ENCODE data around the gene ZMYND19.
"Not testable (repeated sequence)": the region's sequence is repeated elsewhere in the genome, so short reads cannot be mapped to it uniquely, and the experiment has no call there.

ZMYND19 gene

GRCh38 chr9:137630679-137631078 is 40.4 kb upstream of the ZMYND19 start:
- H3K4me2 ChIP-seq (ENCODE audit: low read depth, low read length, poor library complexity, severe bottlenecking), result peak overlapping the region; percentile 15
- no peak overlapping the region for H3K27ac ChIP-seq (ENCODE audit: low read depth, low read length)
- TF ChIP-seq EZH2phosphoT487 (conservative IDR thresholded peaks at IDR 0.05; ENCODE audit: low read length) (no peak), CTCF (IDR thresholded peaks at IDR 0.05; ENCODE audit: insufficient read depth, low read length, poor library complexity, severe bottlenecking) (no peak)
- no peak overlapping the region for H2AFZ ChIP-seq (ENCODE audit: low read depth, low read length, severe bottlenecking)
- peaks cover 5% of the 10 kb centered on the region; the same call in 1 of the 2 replicates for H3F3A ChIP-seq (ENCODE audit: insufficient read depth)
- H3K9me2 ChIP-seq (replicated peaks; ENCODE audit: insufficient read depth, low read length), result no peaks in the 10 kb centered on the region
- H3K9ac ChIP-seq (ENCODE audit: low read length), result no peak overlapping the region
- no peaks in the 10 kb centered on the region for H3K9me3 ChIP-seq (ENCODE audit: insufficient read depth, low read length)
- no peaks in the 10 kb centered on the region for H4K20me1 ChIP-seq (ENCODE audit: low read depth, low read length)
- H3K27me3 ChIP-seq (ENCODE audit: low read length), result no peaks in the 10 kb centered on the region
- no peak overlapping the region for H3K4me3 ChIP-seq (ENCODE audit: insufficient read depth, low read length, poor library complexity, severe bottlenecking)
- no peaks in the 10 kb centered on the region for H3K36me3 ChIP-seq (ENCODE audit: low read length)
- H3K79me2 ChIP-seq (ENCODE audit: insufficient read depth, low read length), result peaks cover 94% of the 10 kb centered on the region

GRCh38 chr9:137630126-137630525 is 39.8 kb upstream of the ZMYND19 start:
- peak overlapping the region; percentile 15 for H3K4me2 ChIP-seq (ENCODE audit: low read depth, low read length, poor library complexity, severe bottlenecking)
- no peaks in the 10 kb centered on the region for H3K36me3 ChIP-seq (ENCODE audit: low read length)
- H3K9ac ChIP-seq (ENCODE audit: low read length), result no peak overlapping the region
- H3K4me3 ChIP-seq (ENCODE audit: insufficient read depth, low read length, poor library complexity, severe bottlenecking), result no peak overlapping the region
- no peaks in the 10 kb centered on the region for H3K9me2 ChIP-seq (replicated peaks; ENCODE audit: insufficient read depth, low read length)
- H3K27ac ChIP-seq (ENCODE audit: low read depth, low read length), result peak overlapping the region; percentile 28; the same call in 1 of the 2 replicates
- no peaks in the 10 kb centered on the region for H4K20me1 ChIP-seq (ENCODE audit: low read depth, low read length)
- peaks cover 8% of the 10 kb centered on the region; the same call in 1 of the 2 replicates for H3F3A ChIP-seq (ENCODE audit: insufficient read depth)
- H3K9me3 ChIP-seq (ENCODE audit: insufficient read depth, low read length), result no peaks in the 10 kb centered on the region
- TF ChIP-seq EZH2phosphoT487 (conservative IDR thresholded peaks at IDR 0.05; ENCODE audit: low read length) (no peak), CTCF (IDR thresholded peaks at IDR 0.05; ENCODE audit: insufficient read depth, low read length, poor library complexity, severe bottlenecking) (no peak)
- no peaks in the 10 kb centered on the region for H3K27me3 ChIP-seq (ENCODE audit: low read length)
- no peak overlapping the region for H2AFZ ChIP-seq (ENCODE audit: low read depth, low read length, severe bottlenecking)
- H3K79me2 ChIP-seq (ENCODE audit: insufficient read depth, low read length), result peaks cover 97% of the 10 kb centered on the region

- H3K27ac ChIP-seq (ENCODE audit: low read depth, low read length); H2AFZ ChIP-seq (ENCODE audit: low read depth, low read length, severe bottlenecking); H4K20me1 ChIP-seq (ENCODE audit: low read depth, low read length); H3F3A ChIP-seq (ENCODE audit: insufficient read depth); H3K9me2 ChIP-seq (replicated peaks; ENCODE audit: insufficient read depth, low read length); H3K36me3 ChIP-seq (ENCODE audit: low read length); H3K9me3 ChIP-seq (ENCODE audit: insufficient read depth, low read length); H3K9ac ChIP-seq (ENCODE audit: low read length); H3K4me3 ChIP-seq (ENCODE audit: insufficient read depth, low read length, poor library complexity, severe bottlenecking); H3K27me3 ChIP-seq (ENCODE audit: low read length): not testable (repeated sequence)
- Histone ChIP-seq H3K4me2 (ENCODE audit: low read depth, low read length, poor library complexity, severe bottlenecking) (peak overlapping the region; percentile 48), H3K79me2 (ENCODE audit: insufficient read depth, low read length) (peaks cover 96% of the 10 kb centered on the region)
These were observed 37.1 kb upstream of the ZMYND19 start for GRCh38 chr9:137627406-137627805.

GRCh38 chr9:137626464-137626863 is 36.2 kb upstream of the ZMYND19 start:
- Histone ChIP-seq H3F3A (ENCODE audit: insufficient read depth) (0 out of 2 replicates have a peak, but pooled peaks cover 3% of the 10 kb centered on the region), H3K4me3 (ENCODE audit: insufficient read depth, low read length, poor library complexity, severe bottlenecking) (no peak overlapping the region), H2AFZ (ENCODE audit: low read depth, low read length, severe bottlenecking) (no peak overlapping the region), H3K36me3 (ENCODE audit: low read length) (no peaks in the 10 kb centered on the region), H3K27ac (ENCODE audit: low read depth, low read length) (peak overlapping the region; percentile 23; the same call in 1 of the 2 replicates), H3K4me2 (ENCODE audit: low read depth, low read length, poor library complexity, severe bottlenecking) (peak overlapping the region; percentile 31), H3K9me2 (replicated peaks; ENCODE audit: insufficient read depth, low read length) (no peaks in the 10 kb centered on the region), H3K79me2 (ENCODE audit: insufficient read depth, low read length) (peaks cover 95% of the 10 kb centered on the region), H3K9ac (ENCODE audit: low read length) (no peak overlapping the region), H3K27me3 (ENCODE audit: low read length) (no peaks in the 10 kb centered on the region), H4K20me1 (ENCODE audit: low read depth, low read length) (no peaks in the 10 kb centered on the region), H3K9me3 (ENCODE audit: insufficient read depth, low read length) (no peaks in the 10 kb centered on the region)
- TF ChIP-seq CTCF (IDR thresholded peaks at IDR 0.05; ENCODE audit: insufficient read depth, low read length, poor library complexity, severe bottlenecking), result no peak
- TF ChIP-seq EZH2phosphoT487 (conservative IDR thresholded peaks at IDR 0.05; ENCODE audit: low read length), result no peak

GRCh38 chr9:137622211-137622610 is 31.9 kb upstream of the ZMYND19 start:
- not testable (repeated sequence) for H3K4me3 ChIP-seq (ENCODE audit: insufficient read depth, low read length, poor library complexity, severe bottlenecking); H3K27me3 ChIP-seq (ENCODE audit: low read length); H4K20me1 ChIP-seq (ENCODE audit: low read depth, low read length); H2AFZ ChIP-seq (ENCODE audit: low read depth, low read length, severe bottlenecking); H3K9me3 ChIP-seq (ENCODE audit: insufficient read depth, low read length); H3K4me2 ChIP-seq (ENCODE audit: low read depth, low read length, poor library complexity, severe bottlenecking); H3K36me3 ChIP-seq (ENCODE audit: low read length); H3K27ac ChIP-seq (ENCODE audit: low read depth, low read length); H3F3A ChIP-seq (ENCODE audit: insufficient read depth); H3K9me2 ChIP-seq (replicated peaks; ENCODE audit: insufficient read depth, low read length); H3K9ac ChIP-seq (ENCODE audit: low read length)
- peaks cover 87% of the 10 kb centered on the region for H3K79me2 ChIP-seq (ENCODE audit: insufficient read depth, low read length)
